GM11168 (cell line): ENCODE results near the gene STPG2.

Source experiments
- in situ Hi-C: fragments of 300-500 bp; cut with MboI; formaldehyde crosslinking; loops from one replicate; pipeline ENCODE4 v1.12.0; 2022; ENCODE audit warnings: low sequenced_read_pairs; ENCODE audit not compliant: unreplicated experiment

The STPG2 gene

GRCh38 chr4:98098764-98099163, 44.5 kb downstream of the STPG2 start:
- in situ Hi-C loops, result no loop called here

- in situ Hi-C loops, result no loop called here
Measured at GRCh38 chr4:98094118-98094517, 49.2 kb downstream of the STPG2 start.

- in situ Hi-C loops, result no loop called here
Measured at GRCh38 chr4:98093662-98094061, 49.6 kb downstream of the STPG2 start.

- in situ Hi-C loops, result no loop called here
Measured at GRCh38 chr4:98092833-98093439, 50.3 kb downstream of the STPG2 start.

- in situ Hi-C loops, result no loop called here
Measured at GRCh38 chr4:98081936-98082335, 61.3 kb downstream of the STPG2 start.

- in situ Hi-C loops, result no loop called here
Measured at GRCh38 chr4:98068495-98068894, 74.8 kb downstream of the STPG2 start.

GRCh38 chr4:98055800-98056501, 87.3 kb downstream of the STPG2 start:
- in situ Hi-C loops, result no loop called here

GRCh38 chr4:98046665-98047064, 96.6 kb downstream of the STPG2 start:
- in situ Hi-C loops, result no loop called here

- in situ Hi-C loops, result no loop called here
Measured at GRCh38 chr4:98030059-98030458, 113.2 kb downstream of the STPG2 start.

- in situ Hi-C loops, result no loop called here
Measured at GRCh38 chr4:98027827-98028226, 115.4 kb downstream of the STPG2 start.

GRCh38 chr4:98026362-98026761, 116.9 kb downstream of the STPG2 start:
- in situ Hi-C loops, result no loop called here

GRCh38 chr4:98006814-98007412, 136.4 kb downstream of the STPG2 start:
- in situ Hi-C loops, result no loop called here

GRCh38 chr4:98006060-98006459, 137.2 kb downstream of the STPG2 start:
- in situ Hi-C loops, result no loop called here

GRCh38 chr4:98000940-98001339, 142.3 kb downstream of the STPG2 start:
- in situ Hi-C loops, result no loop called here

- in situ Hi-C loops, result no loop called here
Measured at GRCh38 chr4:97998203-97998602, 145.1 kb downstream of the STPG2 start.

GRCh38 chr4:97994765-97995465, 148.4 kb downstream of the STPG2 start:
- in situ Hi-C loops, result no loop called here

GRCh38 chr4:97990409-97990808, 152.9 kb downstream of the STPG2 start:
- in situ Hi-C loops, result no loop called here

- in situ Hi-C loops, result no loop called here
Measured at GRCh38 chr4:97987019-97987648, 156.1 kb downstream of the STPG2 start.

- in situ Hi-C loops, result no loop called here
Measured at GRCh38 chr4:97984545-97985131, 158.6 kb downstream of the STPG2 start.

- in situ Hi-C loops, result no loop called here
Measured at GRCh38 chr4:97978791-97979488, 164.3 kb downstream of the STPG2 start.
